ENCODE results near the gene TMEM181.

GRCh38 chr6:158610319-158610968 is 50.6 kb downstream of the TMEM181 start:
- TF ChIP-seq, protein P1, sequence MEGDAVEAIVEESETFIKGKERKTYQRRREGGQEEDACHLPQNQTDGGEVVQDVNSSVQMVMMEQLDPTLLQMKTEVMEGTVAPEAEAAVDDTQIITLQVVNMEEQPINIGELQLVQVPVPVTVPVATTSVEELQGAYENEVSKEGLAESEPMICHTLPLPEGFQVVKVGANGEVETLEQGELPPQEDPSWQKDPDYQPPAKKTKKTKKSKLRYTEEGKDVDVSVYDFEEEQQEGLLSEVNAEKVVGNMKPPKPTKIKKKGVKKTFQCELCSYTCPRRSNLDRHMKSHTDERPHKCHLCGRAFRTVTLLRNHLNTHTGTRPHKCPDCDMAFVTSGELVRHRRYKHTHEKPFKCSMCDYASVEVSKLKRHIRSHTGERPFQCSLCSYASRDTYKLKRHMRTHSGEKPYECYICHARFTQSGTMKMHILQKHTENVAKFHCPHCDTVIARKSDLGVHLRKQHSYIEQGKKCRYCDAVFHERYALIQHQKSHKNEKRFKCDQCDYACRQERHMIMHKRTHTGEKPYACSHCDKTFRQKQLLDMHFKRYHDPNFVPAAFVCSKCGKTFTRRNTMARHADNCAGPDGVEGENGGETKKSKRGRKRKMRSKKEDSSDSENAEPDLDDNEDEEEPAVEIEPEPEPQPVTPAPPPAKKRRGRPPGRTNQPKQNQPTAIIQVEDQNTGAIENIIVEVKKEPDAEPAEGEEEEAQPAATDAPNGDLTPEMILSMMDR (IDR thresholded peaks at IDR 0.05) = no peak
- no peak for TF ChIP-seq TAF1 (IDR thresholded peaks at IDR 0.05; ENCODE audit: borderline replicate concordance, low read depth, low read length)
- TF ChIP-seq POLR2AphosphoS5 (IDR thresholded peaks at IDR 0.05; ENCODE audit: low read depth, low read length) = no peak
- TF ChIP-seq SIN3A (IDR thresholded peaks at IDR 0.05; ENCODE audit: borderline replicate concordance, low read depth, low read length) = no peak
